Loucy (cell line): ENCODE data around the gene PTOV1.

Experiments used
- H2AFZ ChIP-seq: fragments of 200-600 bp; sonication (generic); 2 replicates; pipeline ENCODE4 v1.6.0; 2016; ENCODE audit warnings: antibody characterized with exemption, mild to moderate bottlenecking, low read length, moderate library complexity
- H3F3A ChIP-seq: fragments of 200-600 bp; 2 replicates; pipeline ENCODE4 v1.6.0; 2016; ENCODE audit warnings: antibody characterized with exemption, low read depth, mild to moderate bottlenecking
- H3K27me3 ChIP-seq: fragments of 200-600 bp; sonication (generic); 2 replicates; pipeline ENCODE4 v1.6.1; 2014; ENCODE audit warnings: low read length, mild to moderate bottlenecking; ENCODE audit not compliant: insufficient read depth, poor library complexity, severe bottlenecking
- H3K36me3 ChIP-seq: fragments of 200-600 bp; sonication (generic); 2 replicates; pipeline ENCODE4 v1.6.1; 2016; ENCODE audit warnings: low read length; ENCODE audit not compliant: insufficient read depth
- H3K4me1 ChIP-seq: fragments of 200-600 bp; sonication (generic); 2 replicates; pipeline ENCODE4 v1.5.1; 2014; ENCODE audit warnings: low read length, mild to moderate bottlenecking; ENCODE audit not compliant: insufficient read depth, poor library complexity, severe bottlenecking
- H3K4me2 ChIP-seq: fragments of 200-600 bp; sonication (generic); 2 replicates; pipeline ENCODE4 v1.6.0; 2014; ENCODE audit warnings: antibody characterized with exemption, low read length, low read depth, mild to moderate bottlenecking; ENCODE audit not compliant: poor library complexity, severe bottlenecking
- H3K4me3 ChIP-seq: fragments of 200-600 bp; sonication (generic); 2 replicates; pipeline ENCODE4 v1.5.1; 2014; ENCODE audit warnings: low read length, mild to moderate bottlenecking, mixed read lengths; ENCODE audit not compliant: poor library complexity, severe bottlenecking
- H3K79me2 ChIP-seq: fragments of 200-600 bp; sonication (generic); 2 replicates; pipeline ENCODE4 v1.6.1; 2014; ENCODE audit warnings: low read length; ENCODE audit not compliant: insufficient read depth
- H3K9ac ChIP-seq: fragments of 200-600 bp; sonication (generic); 2 replicates; pipeline ENCODE4 v1.6.0; 2014; ENCODE audit warnings: mild to moderate bottlenecking, low read depth, low read length, moderate library complexity; ENCODE audit not compliant: poor library complexity, severe bottlenecking
- H3K9me2 ChIP-seq: fragments of 200-600 bp; sonication (generic); replicated peaks from 2 replicates; pipeline ENCODE4 v1.6.1; 2016; ENCODE audit warnings: low read depth, low read length, mixed read lengths
- H3K9me3 ChIP-seq: fragments of 200-600 bp; sonication (generic); 2 replicates; pipeline ENCODE4 v1.6.1; 2014; ENCODE audit warnings: mild to moderate bottlenecking, antibody characterized with exemption, low read length, low read depth; ENCODE audit not compliant: insufficient read depth
- H4K20me1 ChIP-seq: fragments of 200-600 bp; sonication (generic); 2 replicates; pipeline ENCODE4 v1.6.0; 2014; ENCODE audit warnings: antibody characterized with exemption, low read length, mild to moderate bottlenecking; ENCODE audit not compliant: insufficient read depth, poor library complexity, severe bottlenecking
- CTCF ChIP-seq: fragments of 200-600 bp; sonication (generic); conservative IDR thresholded peaks from 2 replicates; pipeline ENCODE4 v1.5.1; 2014; ENCODE audit warnings: mild to moderate bottlenecking, antibody characterized with exemption, low read length
- EZH2phosphoT487 ChIP-seq: fragments of 200-600 bp; IDR thresholded peaks from 2 replicates; pipeline ENCODE4 v1.6.1; 2018; ENCODE audit warnings: antibody characterized with exemption, mild to moderate bottlenecking, moderate library complexity, borderline replicate concordance

PTOV1 gene

GRCh38 chr19:49823472-49823871, 27.5 kb upstream of the PTOV1 start:
- H3F3A ChIP-seq, result no peaks in the 10 kb centered on the region
- H3K79me2 ChIP-seq, result peaks cover 41% of the 10 kb centered on the region
- no peak overlapping the region for H3K4me3 ChIP-seq
- no peaks in the 10 kb centered on the region for H3K9me3 ChIP-seq
- no peaks in the 10 kb centered on the region for H3K9me2 ChIP-seq
- peaks cover 9% of the 10 kb centered on the region for H4K20me1 ChIP-seq
- H3K4me2 ChIP-seq, result no peak overlapping the region
- TF ChIP-seq EZH2phosphoT487 (no peak), CTCF (no peak)
- no peak overlapping the region for H2AFZ ChIP-seq
- H3K4me1 ChIP-seq, result peaks cover 12% of the 10 kb centered on the region
- H3K27me3 ChIP-seq, result no peaks in the 10 kb centered on the region
- H3K9ac ChIP-seq, result no peak overlapping the region
- no peaks in the 10 kb centered on the region; the same call in 1 of the 2 replicates for H3K36me3 ChIP-seq

- TF ChIP-seq CTCF (no peak), EZH2phosphoT487 (no peak)
- no peaks in the 10 kb centered on the region for H3F3A ChIP-seq
- H3K4me3 ChIP-seq, result no peak overlapping the region
- no peaks in the 10 kb centered on the region for H3K9me2 ChIP-seq
- no peaks in the 10 kb centered on the region for H3K9me3 ChIP-seq
- H3K27me3 ChIP-seq, result no peaks in the 10 kb centered on the region
- no peak overlapping the region for H3K9ac ChIP-seq
- H4K20me1 ChIP-seq, result peaks cover 6% of the 10 kb centered on the region
- no peaks in the 10 kb centered on the region; the same call in 1 of the 2 replicates for H3K36me3 ChIP-seq
- peaks cover 29% of the 10 kb centered on the region for H3K79me2 ChIP-seq
- H3K4me1 ChIP-seq, result peaks cover under 1% of the 10 kb centered on the region
- no peak overlapping the region for H2AFZ ChIP-seq
- H3K4me2 ChIP-seq, result no peak overlapping the region
Observed at GRCh38 chr19:49824662-49825061, 26.3 kb upstream of the PTOV1 start.

- no peak overlapping the region for H2AFZ ChIP-seq
- H3K9me2 ChIP-seq, result no peaks in the 10 kb centered on the region
- peaks cover 3% of the 10 kb centered on the region for H4K20me1 ChIP-seq
- H3K9ac ChIP-seq, result no peak overlapping the region
- peaks cover 19% of the 10 kb centered on the region for H3K4me1 ChIP-seq
- peaks cover 12% of the 10 kb centered on the region; the same call in 1 of the 2 replicates for H3K36me3 ChIP-seq
- H3K79me2 ChIP-seq, result peaks cover 16% of the 10 kb centered on the region; the same call in 1 of the 2 replicates
- H3F3A ChIP-seq, result no peaks in the 10 kb centered on the region
- H3K27me3 ChIP-seq, result no peaks in the 10 kb centered on the region
- H3K4me3 ChIP-seq, result no peak overlapping the region
- H3K4me2 ChIP-seq, result no peak overlapping the region
- no peaks in the 10 kb centered on the region for H3K9me3 ChIP-seq
- TF ChIP-seq CTCF, result no peak
- no peak for TF ChIP-seq EZH2phosphoT487
Observed at GRCh38 chr19:49827034-49827433, 23.9 kb upstream of the PTOV1 start.
